HG02610 (cell line): Measurements from ENCODE around the gene PEPD.
"Not testable (repeated sequence)": the region's sequence is repeated elsewhere in the genome, so short reads cannot be mapped to it uniquely, and the experiment has no call there.

Experiments
- ATAC-seq: cut with Tn5 transposase; IDR thresholded peaks from one replicate; pipeline ENCODE4 v1.9.1; 2021; ENCODE audit warnings: mild to moderate bottlenecking, moderate library complexity; ENCODE audit not compliant: unreplicated experiment

PEPD gene

DNA sequence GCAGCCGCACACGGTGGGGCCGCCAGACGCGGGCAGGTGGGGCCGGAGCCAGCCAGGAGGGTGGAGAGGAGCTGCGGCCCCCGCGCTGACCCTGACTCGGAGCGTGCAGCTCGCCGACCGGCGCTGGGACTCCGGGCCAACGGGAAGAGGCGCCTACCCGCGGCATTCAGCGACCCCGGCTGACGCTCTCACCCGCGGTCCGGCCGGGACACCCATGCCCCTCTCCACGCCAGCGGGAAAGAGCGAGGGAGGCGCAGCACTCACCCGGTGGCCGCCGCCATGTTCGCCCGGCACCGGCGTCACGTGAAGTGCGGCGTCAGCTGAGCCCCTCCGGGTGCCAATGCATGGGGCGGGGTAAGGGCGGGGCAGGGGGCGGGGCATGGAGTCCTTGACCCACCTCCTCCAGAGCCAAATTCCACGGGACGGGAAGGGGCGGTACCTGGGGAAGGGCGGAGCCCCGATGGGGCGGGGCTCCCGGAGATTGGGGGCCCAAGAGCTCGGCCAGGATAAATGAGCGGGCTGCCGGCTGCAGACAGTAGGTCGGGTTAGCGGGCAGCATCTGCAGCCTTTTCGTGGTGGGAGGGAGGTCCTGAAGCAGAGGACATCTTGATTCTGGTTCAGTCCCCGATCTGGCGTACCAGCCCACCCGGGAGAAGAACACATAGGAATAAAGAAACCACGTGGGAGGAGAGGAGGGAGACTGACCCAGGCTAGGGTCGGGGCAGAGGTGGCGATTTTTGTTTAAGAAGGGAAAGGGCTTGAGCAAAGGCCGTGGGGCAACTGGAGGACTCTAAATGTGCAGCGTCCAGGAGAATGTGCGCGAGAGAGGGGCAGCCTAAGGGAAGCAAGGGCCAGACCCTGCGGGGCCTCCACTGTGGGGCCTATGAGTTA, at the start of gene PEPD:
Gene PEPD, minus strand, starts transcription at position 312 of the 891 bp plus-strand sequence. Its CDS starts 31 bp downstream, at position 281.
- ATAC-seq, result peak; percentile 91

DNA sequence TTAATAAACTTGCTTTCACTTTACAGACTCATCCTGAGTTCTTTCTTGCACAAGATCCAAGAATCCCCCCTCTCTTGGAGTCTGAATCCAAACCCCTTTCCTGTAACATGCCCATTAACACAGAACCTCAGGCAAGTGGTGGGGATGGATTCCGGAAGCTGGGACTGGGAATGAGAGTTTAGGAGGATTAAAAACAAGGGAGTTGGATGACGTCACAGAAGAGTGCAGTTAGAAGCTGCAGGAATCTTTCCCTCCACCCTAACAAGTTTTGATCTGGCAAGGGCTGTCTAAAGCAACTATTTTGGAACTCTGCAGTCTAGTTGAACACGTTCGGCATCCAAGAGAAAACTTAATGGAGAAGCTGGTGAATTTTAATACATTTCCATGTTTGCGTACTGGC, 48.2 kb upstream of the PEPD start:
- no peak for ATAC-seq

DNA sequence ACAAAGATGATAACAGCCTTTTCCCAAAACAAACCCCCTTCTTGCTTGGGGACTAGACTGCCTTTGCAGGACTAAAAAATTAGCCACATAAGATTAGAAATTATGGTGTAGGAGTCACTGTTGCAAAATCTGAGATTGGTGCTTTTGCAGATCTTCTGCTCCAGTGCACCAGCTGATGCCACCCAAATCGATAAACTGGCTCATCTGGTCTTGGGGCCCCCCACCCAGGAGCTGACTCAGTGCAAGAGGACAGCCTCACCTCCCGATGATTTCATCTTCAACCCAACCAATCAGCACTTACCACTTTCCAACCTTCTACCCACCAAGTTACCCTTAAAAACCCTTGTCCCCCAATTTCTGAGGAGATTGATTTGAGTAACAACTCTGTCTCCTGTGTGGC, 47.1 kb upstream of the PEPD start:
- ATAC-seq, result no peak

DNA sequence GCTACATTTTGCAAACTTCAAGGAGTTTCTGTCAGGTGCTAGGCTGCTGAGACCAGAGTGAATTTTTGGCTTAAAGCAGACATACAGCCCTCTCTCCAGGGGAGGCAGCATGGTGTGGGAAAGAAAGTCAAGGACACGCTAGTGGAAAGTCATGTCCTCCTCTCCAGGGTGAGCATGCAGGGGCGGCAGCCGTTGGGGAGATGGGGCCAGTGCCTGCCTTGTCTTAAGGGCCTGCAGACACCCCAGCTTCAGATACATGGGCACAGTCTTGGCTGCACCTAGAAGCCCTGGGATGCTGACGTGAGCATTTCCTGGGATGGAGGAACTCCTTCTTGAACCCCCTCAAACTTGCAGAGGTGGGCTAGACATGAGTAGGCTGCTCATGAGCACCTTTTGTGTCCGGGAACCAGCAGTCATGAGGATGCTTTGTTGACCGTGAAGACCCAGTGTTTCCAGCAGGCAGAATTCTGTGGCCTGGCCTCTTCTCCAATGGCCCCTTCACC, 43.3 kb upstream of the PEPD start:
- no peak for ATAC-seq

DNA sequence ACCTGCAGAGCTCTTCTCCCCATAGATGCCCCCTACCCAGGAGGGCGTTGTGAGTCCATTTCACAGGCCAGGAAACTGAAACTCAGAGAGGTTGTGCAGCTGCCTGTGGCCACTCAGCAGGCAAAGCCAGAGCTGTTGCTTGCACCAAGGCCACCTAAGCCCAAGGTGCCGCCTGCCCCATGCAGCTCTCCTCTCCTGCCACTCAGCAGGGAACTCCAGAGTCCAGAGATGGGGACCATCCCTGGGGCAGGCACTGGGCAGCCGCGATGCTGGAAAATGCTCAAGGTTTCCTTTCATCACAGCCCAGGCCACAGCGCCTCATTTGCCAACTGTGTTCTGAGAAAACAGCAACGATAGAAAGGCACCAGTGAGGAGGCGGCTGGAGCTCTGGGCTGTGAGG, 41.0 kb upstream of the PEPD start:
- ATAC-seq, result no peak

DNA sequence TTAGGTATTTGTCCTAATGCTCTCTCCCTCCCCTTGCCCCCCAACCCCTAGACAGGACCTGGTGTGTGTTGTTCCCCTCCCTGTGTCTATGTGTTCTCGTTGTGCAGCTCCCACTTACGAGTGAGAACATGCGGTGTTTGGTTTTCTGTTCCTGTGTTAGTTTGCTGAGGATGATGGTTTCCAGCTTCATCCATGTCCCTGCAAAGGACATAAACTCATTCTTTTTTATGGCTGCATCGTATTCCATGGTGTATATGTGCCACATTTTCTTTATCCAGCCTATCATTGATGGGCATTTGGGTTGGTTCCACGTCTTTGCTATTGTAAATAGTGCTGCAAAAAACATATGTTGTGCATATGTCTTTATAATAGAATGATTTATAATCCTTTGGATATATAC, 40.1 kb upstream of the PEPD start:
- not testable (repeated sequence) for ATAC-seq

DNA sequence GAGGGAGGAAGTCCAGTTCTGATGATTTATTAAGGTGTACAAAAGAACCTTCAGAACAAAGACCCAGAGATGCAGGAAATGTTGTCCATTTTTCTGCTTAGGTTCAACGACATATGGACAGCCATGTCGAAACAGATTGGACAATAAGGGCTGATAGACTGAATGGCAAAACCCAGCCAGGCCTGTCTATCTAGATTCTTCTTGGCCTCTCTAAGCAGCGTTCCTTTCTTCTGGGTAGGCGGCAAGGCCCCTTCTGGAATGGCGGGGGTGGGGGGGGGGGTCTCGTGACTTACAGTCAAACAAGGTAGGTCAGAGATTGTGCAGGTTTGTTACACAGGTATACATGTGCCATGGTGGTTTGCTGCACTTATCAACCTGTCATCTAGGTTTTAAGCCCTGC, 39.7 kb upstream of the PEPD start:
- ATAC-seq, result no peak

DNA sequence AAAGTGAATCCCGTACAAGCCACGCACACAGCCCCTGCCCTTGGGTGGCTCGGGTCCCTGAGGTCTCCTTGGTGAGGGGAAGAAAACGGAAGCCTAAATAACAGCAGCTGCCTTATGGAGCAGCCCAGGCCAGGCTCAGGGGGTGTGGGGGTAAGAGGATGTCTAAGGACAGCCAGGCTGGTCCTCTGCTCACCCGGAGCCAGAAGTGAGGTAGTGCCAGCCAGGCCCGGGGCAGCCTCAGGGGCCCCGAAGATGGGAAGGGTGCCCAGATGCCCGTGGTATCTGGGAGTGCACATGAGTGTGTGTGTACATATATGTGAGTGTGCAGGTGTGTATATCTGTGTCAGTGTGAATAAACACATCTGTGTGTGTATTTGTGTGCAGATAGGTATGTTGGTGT, 38.4 kb upstream of the PEPD start:
- no peak for ATAC-seq

DNA sequence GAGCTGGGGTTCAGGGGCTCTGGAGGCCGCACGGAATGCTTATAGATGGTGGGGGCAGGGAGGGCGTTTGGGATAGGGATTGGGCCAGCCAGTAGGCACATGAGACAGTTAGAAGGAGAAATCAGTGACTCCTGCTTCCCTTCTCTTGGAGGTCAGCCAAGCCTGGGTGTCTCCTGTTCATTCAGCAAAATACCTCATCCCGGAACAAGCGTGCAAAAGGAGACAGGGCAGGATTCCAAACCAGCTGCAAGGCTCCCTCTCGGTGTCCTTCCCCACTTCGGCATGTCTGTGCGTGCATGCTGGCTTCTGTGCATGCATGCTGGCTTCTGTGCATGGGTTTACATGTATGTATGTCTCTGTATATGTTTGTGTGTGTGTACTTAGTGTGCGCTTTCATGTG, 37.3 kb upstream of the PEPD start:
- ATAC-seq, result no peak

DNA sequence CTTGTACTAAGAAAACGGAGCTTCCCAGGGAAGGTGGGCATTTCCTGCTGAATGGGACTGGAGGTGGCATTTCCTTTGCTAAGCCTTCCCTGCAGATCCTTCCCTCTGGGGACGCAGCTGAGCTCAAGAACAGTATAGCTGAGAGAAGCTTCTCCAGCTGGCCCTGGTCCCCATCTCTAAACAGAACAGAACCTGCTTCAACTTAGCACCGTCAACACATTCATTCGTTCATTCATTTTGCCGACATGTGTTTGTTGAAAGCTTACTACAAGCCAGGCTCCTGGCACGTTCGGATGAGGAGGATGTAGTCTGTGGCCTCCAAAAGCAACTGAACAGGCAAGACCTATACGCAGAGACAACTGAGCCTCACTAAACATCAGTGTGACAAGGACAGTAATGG, 36.6 kb upstream of the PEPD start:
- no peak for ATAC-seq

DNA sequence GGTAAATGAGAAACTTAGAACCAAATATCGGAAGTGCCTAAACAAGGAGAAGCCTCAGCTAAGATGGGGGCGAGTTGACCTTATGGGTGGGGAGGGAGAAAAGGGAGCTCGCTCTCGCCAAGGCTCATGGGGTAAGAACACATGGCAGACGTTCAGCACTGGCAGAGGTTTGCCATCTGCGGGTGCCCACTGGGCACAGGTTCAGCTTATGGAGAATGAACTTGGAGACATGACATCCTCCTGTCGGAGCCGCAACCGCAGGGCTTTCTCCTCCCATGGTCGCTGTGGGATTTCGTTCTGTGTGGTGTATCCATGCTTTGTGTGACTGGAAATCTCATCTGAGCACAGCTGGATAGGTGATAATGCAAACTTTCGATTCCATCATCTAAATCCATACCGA, 36.1 kb upstream of the PEPD start:
- ATAC-seq, result no peak

DNA sequence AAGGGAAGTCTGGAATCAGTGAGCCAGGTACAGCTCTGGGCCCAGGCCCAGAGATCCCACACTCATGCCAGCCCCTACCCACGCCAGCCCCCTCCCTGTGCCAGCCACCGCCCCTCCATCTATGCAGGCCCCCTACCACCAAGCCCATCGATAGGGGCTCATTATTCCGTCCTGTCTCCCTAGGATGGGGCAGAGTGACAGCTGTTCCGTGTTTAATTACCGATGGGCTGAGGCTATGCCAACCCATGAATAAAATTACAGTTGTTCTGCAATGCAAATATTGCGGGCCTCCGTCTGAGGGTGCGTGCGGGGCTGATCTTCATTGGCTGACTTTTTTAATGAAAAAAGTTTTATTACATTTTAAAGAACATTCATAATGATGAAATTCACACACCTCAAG, 35.6 kb upstream of the PEPD start:
- ATAC-seq, result no peak

DNA sequence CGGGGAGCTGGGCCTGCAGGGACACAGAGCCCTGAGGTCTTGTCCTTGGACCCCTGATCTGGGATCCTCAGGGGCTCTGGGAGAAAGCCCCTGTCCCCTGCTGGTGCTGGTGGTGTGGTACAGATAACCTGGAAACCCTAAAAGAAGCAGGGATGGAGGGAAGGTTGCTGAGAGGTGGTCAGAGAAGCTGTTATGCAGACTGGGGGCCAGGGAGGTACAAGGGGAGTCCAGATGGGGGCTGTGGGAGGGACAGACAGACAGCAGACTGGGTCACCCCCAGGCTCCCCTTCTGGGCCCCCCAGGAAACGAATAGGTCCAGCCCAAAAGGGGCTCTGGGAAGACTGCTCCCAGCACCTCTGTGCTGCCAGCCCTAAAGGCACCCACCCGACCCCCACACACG, 34.7 kb upstream of the PEPD start:
- no peak for ATAC-seq

DNA sequence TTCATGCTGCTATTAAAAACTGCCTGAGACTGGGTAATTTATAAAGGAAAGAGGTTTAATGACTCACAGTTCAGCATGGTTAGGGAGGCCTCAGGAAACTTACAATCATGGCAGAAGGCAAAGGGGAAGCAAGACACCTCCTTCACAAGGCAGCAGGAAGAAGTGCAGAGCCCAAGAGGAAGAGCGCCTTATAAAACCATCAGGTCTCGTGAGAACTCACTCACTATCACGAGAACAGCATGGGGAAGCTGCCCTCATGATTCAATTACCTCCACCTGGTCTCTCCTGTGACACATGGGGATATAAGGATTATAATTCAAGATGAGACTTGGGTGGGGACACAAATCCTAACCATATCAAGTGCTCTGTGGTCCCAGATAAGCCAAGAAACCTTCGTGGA, 34.1 kb upstream of the PEPD start:
- ATAC-seq, result not testable (repeated sequence)

DNA sequence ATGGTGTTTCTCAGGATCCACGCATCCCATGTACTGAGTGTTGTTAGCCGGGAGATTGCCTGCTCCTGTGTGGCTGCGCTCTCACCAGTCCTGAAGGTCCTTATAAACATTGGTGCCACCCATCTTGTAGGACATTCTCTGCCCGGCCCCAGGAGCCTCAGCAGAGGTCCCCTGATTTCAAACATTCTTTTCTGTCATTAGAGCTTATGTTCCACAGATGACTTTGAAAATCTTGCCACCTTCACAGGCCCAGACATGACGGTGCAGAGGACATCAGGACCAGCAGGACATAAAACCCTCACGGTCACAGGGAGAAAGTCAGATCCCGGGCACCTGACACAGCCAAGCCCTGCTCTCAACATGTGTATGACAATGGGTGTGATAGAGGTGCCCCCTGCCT, 33.2 kb upstream of the PEPD start:
- no peak for ATAC-seq

DNA sequence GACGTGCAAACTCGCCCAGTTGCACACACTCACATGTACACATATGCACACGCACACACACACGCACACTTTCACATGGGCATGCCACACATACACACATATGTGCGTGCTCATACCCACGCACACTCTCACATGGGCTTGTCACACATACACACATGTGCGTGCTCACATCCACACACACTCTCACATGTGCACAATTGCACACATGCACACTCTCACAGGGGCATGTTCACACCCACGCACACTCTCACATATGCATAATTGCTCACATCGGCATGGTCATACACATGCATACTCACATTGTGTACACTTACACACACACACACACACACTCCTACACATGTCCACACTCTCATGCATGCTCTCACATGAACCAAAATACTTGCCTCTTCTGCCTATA, 32.8 kb upstream of the PEPD start:
- no peak for ATAC-seq

DNA sequence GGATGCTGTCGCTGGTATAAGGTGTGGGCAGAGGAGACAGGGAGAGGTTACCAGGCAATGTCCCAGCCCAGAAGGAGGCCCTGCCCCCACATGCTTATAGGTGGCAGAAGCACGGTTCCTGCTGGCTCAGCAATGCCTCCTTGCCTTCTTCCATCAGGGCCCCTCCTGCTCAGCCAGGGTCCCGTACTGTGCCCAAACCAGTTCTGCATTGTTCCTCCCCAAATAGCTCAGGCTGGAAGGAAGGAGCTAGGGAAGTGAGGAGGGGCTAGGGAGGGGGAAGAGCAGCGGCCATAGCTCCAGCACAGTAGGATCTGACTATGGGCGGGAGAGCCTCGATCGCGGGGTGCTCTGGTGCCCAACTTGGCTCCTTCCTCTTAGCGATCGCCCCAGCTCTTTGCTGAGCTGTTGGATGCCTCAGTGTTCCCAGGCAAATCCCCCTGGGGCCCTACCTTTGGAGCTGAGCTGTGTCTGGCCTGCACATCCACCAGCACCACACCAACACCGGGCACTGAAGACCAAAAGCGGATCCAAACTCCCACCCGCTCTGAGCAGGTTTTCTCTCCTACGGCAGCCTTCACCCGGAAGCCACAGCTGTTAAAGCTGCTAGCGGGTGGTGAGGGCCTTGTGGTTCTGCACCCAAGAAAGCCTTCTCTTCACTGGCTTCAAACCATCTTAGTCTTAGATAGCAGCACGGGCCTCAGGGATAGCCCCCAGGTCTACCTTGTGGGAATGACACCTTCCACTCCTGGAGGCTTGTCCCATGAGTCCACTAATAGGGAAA, 32.1 kb upstream of the PEPD start:
- ATAC-seq, result no peak

DNA sequence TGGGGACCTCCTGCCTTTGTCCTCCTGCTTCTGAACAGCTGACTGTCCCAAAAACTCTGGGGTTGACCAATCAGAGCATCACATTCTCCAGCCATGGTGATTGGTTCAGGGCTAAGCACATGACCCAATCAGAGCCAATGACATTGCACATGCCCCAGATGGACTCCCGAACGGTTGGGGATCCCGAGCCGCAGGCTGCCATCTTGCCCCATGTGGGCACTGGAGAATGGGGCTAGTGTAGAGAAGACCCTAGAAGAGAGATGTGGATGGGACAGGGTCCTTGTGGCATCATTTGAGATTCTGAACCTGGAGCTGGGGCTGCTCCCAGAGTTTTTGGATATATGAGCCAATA, 31.3 kb upstream of the PEPD start:
- no peak for ATAC-seq

DNA sequence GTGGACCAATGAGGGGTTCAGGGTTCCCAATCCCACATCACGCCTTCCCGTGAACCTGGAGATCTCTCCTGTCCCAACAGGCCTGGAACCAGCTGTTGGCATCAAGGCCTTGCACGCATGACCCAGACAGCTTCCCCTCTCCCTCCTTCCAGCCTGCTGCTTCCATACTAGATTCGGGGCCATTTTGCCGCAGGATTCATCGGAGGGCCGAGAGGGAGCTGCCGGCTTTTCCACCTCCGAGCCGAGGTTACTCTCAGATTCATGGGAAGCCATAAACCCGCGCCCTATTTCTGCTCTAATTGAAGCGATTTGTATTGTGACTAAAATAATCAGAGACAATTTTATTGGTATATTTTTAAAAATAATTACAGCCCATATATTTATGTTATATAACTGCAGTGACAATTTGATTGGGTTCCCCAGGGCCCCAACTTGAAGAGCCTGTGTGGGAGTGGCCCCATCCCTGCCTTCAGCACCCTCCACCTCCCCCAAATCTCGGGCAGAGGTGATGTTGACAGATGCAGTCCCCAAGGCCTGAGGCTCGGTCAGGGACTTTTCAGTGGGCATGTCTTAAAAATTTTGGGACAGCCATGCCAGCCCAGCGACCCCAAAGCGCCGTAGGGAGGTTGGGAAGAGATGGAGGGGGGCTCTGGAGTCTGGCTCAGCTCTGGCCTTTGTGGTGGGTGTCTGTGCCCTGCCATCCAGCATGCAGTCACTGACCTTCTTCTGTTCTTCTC, 30.8 kb upstream of the PEPD start:
- ATAC-seq, result no peak

DNA sequence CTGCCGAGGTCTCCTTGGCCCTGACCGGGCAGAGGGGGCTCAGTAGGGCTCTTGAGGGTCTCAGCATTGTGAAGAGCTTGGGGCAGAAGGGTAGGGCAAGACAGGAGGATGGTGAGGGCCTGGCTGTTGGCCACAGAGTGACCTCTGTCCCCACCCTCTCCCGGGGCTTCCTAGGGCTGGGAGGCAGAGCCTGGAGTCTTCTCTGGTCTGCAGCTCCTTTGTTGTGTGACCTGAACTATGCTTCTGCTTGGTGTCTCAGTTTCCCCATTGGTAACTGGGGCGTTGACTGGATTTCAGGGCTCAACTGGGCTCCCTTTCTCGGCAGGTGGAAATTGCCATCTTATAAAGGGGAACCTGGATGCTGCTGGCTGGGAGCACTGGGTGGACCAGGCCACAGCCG, 30.1 kb upstream of the PEPD start:
- no peak for ATAC-seq

DNA sequence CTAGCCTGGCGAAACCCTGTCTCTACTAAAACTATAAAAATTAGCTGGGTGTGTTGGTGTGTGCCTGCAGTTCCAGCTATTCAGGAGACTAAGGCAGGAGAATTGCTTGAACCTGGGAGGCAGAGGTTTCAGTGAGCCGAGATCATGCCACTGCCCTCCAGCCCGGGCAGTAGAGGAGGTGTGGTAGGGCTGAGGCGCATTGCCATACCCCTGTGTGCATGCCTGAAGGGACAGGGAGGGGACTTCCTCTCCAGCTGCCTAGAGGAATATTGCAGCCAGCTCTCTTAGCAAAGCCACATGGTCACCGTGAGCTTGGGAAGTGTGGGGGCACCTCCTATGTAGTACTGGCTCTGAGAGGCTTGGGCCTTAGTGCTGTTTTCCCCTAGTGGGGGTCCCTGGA, 29.2 kb upstream of the PEPD start:
- no peak for ATAC-seq
